Heart right ventricle (tissue), 16 donors: Measurements from ENCODE around the gene MLEC. TPM values are rescaled to one million over a fixed set of nuclear protein-coding genes. Genes with fewer than 3 reads are reported as not detected.

Source experiments
- ATAC-seq, 8 donors: fragments of 200-7000 bp; cut with Tn5 transposase; one replicate each; pipeline ENCODE4 v1.9.1; 2020; ENCODE audit warnings: mild to moderate bottlenecking in 8 of 8, moderate library complexity in 8 of 8, moderate number of reproducible peaks in 1 of 8
- DNase-seq, 2 donors: peaks; one replicate each; pipeline ENCODE4 v3.0.0-alpha.2; 2020
- H3K27ac ChIP-seq, 10 donors: fragments of 200-600 bp; sonication (generic) in 2 of 10; one replicate each; pipeline versions ENCODE4 v1.5.0 to v1.8.0; 2020 to 2022; ENCODE audit warnings: mild to moderate bottlenecking in 3 of 10
- H3K27me3 ChIP-seq, 7 donors: fragments of 200-600 bp; one replicate each; pipeline ENCODE4 v1.8.0; 2021 to 2022; ENCODE audit warnings: mild to moderate bottlenecking in 2 of 7
- H3K36me3 ChIP-seq, 9 donors: fragments of 200-600 bp; sonication (generic) in 1 of 9; one replicate each; pipeline versions ENCODE4 v1.5.0 to v1.8.0; 2020 to 2022; ENCODE audit warnings: mild to moderate bottlenecking in 2 of 9
- H3K4me1 ChIP-seq, 9 donors: fragments of 200-600 bp; sonication (generic) in 1 of 9; one replicate each; pipeline versions ENCODE4 v1.5.0 to v1.8.0; 2020 to 2022; ENCODE audit warnings: mild to moderate bottlenecking in 4 of 9
- H3K4me3 ChIP-seq, 10 donors: fragments of 200-600 bp; sonication (generic) in 2 of 10; one replicate each; pipeline versions ENCODE4 v1.5.0 to v1.8.0; 2020 to 2022; ENCODE audit warnings: mild to moderate bottlenecking in 7 of 10, moderate library complexity in 2 of 10
- H3K9me3 ChIP-seq, 11 donors: fragments of 200-600 bp in 10 of 11; sonication (generic) in 2 of 11; one replicate each; pipeline versions ENCODE4 v1.5.0 to v1.8.0; 2013 to 2022; ENCODE audit warnings: mild to moderate bottlenecking in 2 of 11, control low read depth in 1 of 11, moderate library complexity in 1 of 11
- CTCF ChIP-seq, 9 donors: fragments of 200-600 bp; sonication (generic) in 2 of 9; IDR thresholded peaks; one replicate each; pipeline versions ENCODE4 v1.5.0 to v1.8.0; 2021 to 2022; ENCODE audit warnings: antibody characterized with exemption in 9 of 9, mild to moderate bottlenecking in 5 of 9, moderate library complexity in 1 of 9
- WGBS, 2 donors: extraction: QIAGEN DNeasy Blood & Tissue Kit; methylation state at CpG; one replicate each; pipeline ENCODE4 v1.1.7; 2013; ENCODE audit warnings: inconsistent platforms in 1 of 2; 5-methylcytosine and 5-hydroxymethylcytosine counted together
- intact Hi-C, 10 donors: fragments of 100-400 bp; cut with DNase I; formaldehyde crosslinking; loops; one replicate each; pipeline versions ENCODE4 v1.11.1 to v1.14.2; 2022
- polyA plus RNA-seq, 2 donors: library from polyadenylated mRNA; stranded (reverse); fragments of 200-250 nt; gene quantifications; one replicate each; pipeline ENCODE4 v1.2.3, GENCODE V29; 2013
- total RNA-seq, 10 donors: library from RNA; stranded (reverse); fragmentation: NEBNext Ultra II Directional in 3 of 10; extraction: Animal tissue kit (Norgen Biotek cat#: 25700) in 3 of 10; gene quantifications; one replicate each; pipeline versions ENCODE4 v1.2.1 to v1.2.4, GENCODE V29; 2021 to 2023
- donor health status: Arrhythmogenic right ventricular cardiomyopathy.
- donor health status: ischemic (EF 13 %, LVEDD 7.1; RV severe dilation, severe dysfunction).
- donor health status: healthy with polysubstance abuse.
- donor health status: DM: no; HTN: yes; CAD: no.
- donor health status: DM: no; HTN: no; CAD: no.
- donor health status: ischemic (EF 25% LVEDD 6.9; RV normal size, moderate dysfunction).
- donor health status: ischemic (EF 25% LVEDD 5.7; RV mildly dilated, moderate dysfunction).
- donor health status: healthy.
- donor health status: DM: yes; HTN: yes; CAD: no.
- donor health status: Ischemic cardiomyopathy.
- donor health status: ischemic (EF 35%, LVEDD 5.7; RV mildly dilated, moderate dysfunction).
- donor health status: nonischemic (EF 11% LVEDD 7.7; RV severe dilation, severe dysfunction).
- donor health status: DM: yes; HTN: yes; CAD: no.
- donor health status: PGD.
- donor health status: ischemic (EF 29% LVEDD 5.4; RV normal size, mild dysfunction).
- donor health status: nonischemic (EF 23%, LVEDD 6.1; RV moderate dilation, normal function).

MLEC gene
- total and polyA plus RNA-seq, 12 donors: 35.3 to 179 (median 112) TPM

GRCh38 chr12:120658286-120659150 lies 28.4 kb upstream of the MLEC start:
- Histone ChIP-seq H3K27me3 (no peaks in the 10 kb centered on the region), H3K36me3 (peaks cover 0 to 40% (median 0%) of the 10 kb centered on the region in 9 donors), H3K4me3 (no peak overlapping the region), H3K9me3 (no peaks in the 10 kb centered on the region), H3K4me1 (peaks cover 1 to 37% (median 20%) of the 10 kb centered on the region in 9 donors), H3K27ac (peak overlapping the region in 2 of 10 donors; percentile 15 to 55)
- no peak for ATAC-seq
- intact Hi-C loops: no loop called here
- TF ChIP-seq CTCF (IDR thresholded peaks at IDR 0.05): no peak
- WGBS, 2 donors: 88 to 91% methylated on average over 22 of the region's 22 CpGs
- no peak for DNase-seq

- Histone ChIP-seq H3K36me3 (peaks cover 0 to 46% (median 0%) of the 10 kb centered on the region in 9 donors), H3K9me3 (no peaks in the 10 kb centered on the region), H3K27ac (peak overlapping the region in 2 of 10 donors; percentile 15 to 55), H3K27me3 (no peaks in the 10 kb centered on the region), H3K4me1 (peaks cover 0 to 31% (median 14%) of the 10 kb centered on the region in 9 donors), H3K4me3 (no peak overlapping the region)
- 56% methylated on average over 8 of the region's 8 CpGs for WGBS, 2 donors
- no peak for ATAC-seq
- no peak for DNase-seq
- TF ChIP-seq CTCF (IDR thresholded peaks at IDR 0.05): no peak
- intact Hi-C loops: no loop called here
Observed at GRCh38 chr12:120659151-120659525, 27.8 kb upstream of the MLEC start.

- Histone ChIP-seq H3K4me1 (peaks cover 0 to 16% (median 7%) of the 10 kb centered on the region in 9 donors), H3K27ac (no peak overlapping the region), H3K9me3 (no peaks in the 10 kb centered on the region), H3K4me3 (no peak overlapping the region), H3K36me3 (peaks cover 0 to 46% (median 0%) of the 10 kb centered on the region in 9 donors), H3K27me3 (no peaks in the 10 kb centered on the region)
- TF ChIP-seq CTCF (IDR thresholded peaks at IDR 0.05): no peak
- WGBS, 2 donors: 76 to 100% methylated on average over 2 of the region's 2 CpGs
- DNase-seq: no peak
- no peak for ATAC-seq
- intact Hi-C loops: no loop called here
Observed at GRCh38 chr12:120661432-120661831, 25.5 kb upstream of the MLEC start.

- peaks cover 0 to 16% (median 7%) of the 10 kb centered on the region in 9 donors for H3K4me1 ChIP-seq
- H3K4me3 ChIP-seq: no peak overlapping the region
- ATAC-seq (no peak), DNase-seq (no peak)
- no peaks in the 10 kb centered on the region for H3K9me3 ChIP-seq
- no peak for TF ChIP-seq CTCF (IDR thresholded peaks at IDR 0.05)
- intact Hi-C loops: no loop called here
- peaks cover 0 to 39% (median 0%) of the 10 kb centered on the region in 9 donors for H3K36me3 ChIP-seq
- no peaks in the 10 kb centered on the region for H3K27me3 ChIP-seq
- no peak overlapping the region for H3K27ac ChIP-seq
- 89 to 92% methylated on average over 3 of the region's 3 CpGs for WGBS, 2 donors
Observed at GRCh38 chr12:120662879-120663278, 24.1 kb upstream of the MLEC start.
